22Rv1 (cell line): ENCODE measurements around the gene TF.

Source experiments
- H3K27ac ChIP-seq: fragments of 450-650 bp; 2 replicates; pipeline ENCODE4 v1.5.1; 2017
- CTCF ChIP-seq: fragments of 450-650 bp; IDR thresholded peaks from 2 replicates; pipeline ENCODE4 v1.5.1; 2017; ENCODE audit warnings: mild to moderate bottlenecking
- ZFX ChIP-seq: fragments of 450-650 bp; IDR thresholded peaks from 2 replicates; pipeline ENCODE4 v1.6.1; 2017; ENCODE audit warnings: antibody characterized with exemption, borderline replicate concordance

Gene TF

DNA sequence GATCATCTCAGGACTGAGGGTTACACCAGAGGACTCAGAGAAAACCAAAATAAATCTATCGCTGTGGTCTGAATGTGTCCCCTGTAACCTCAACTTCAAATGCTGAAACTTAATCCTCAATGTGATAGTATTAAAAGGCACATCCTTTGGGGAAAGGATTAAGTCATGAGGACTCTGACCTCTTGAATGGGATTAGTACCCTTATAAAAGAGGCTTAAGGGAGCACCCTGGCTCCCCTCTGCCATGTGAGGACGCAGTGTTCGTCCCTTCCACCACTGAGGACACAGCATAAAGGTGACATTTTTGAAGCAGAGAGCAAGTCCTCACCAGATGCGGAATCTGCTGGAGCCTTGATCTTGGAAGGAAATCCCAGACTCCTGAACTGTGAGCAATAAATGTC is 98.9 kb downstream of the TF start:
- no peak overlapping the region for H3K27ac ChIP-seq
- no peak for TF ChIP-seq ZFX
- TF ChIP-seq CTCF = no peak
